Mononuclear cell (primary cell): ENCODE data around the gene ALLC. TPM values are rescaled to one million over a fixed set of nuclear protein-coding genes. Genes with fewer than 3 reads are reported as not detected.
"Not testable (repeated sequence)": the region's sequence is repeated elsewhere in the genome, so short reads cannot be mapped to it uniquely, and the experiment has no call there.

Experiments used
- H3K27me3 ChIP-seq: 2 replicates; pipeline ENCODE4 v1.6.0; 2011; ENCODE audit warnings: low read length, control low read depth; ENCODE audit not compliant: insufficient read depth
- H3K4me1 ChIP-seq: 2 replicates; pipeline ENCODE4 v1.5.1; 2011; ENCODE audit warnings: mild to moderate bottlenecking, low read length, control low read depth; ENCODE audit not compliant: insufficient read depth
- H3K4me3 ChIP-seq: 2 replicates; pipeline ENCODE4 v1.5.1; 2011; ENCODE audit warnings: mild to moderate bottlenecking, low read length, moderate library complexity
- H3K9me3 ChIP-seq: 2 replicates; pipeline ENCODE4 v1.5.1; 2011; ENCODE audit warnings: low read depth, mild to moderate bottlenecking, control low read depth, low read length
- total RNA-seq: library from RNA; depleted of rRNA; stranded (reverse); fragments of >200 nt; gene quantifications from one replicate; pipeline ENCODE4 v1.2.3, GENCODE V29; 2012

ALLC gene
- not detected for total RNA-seq

DNA sequence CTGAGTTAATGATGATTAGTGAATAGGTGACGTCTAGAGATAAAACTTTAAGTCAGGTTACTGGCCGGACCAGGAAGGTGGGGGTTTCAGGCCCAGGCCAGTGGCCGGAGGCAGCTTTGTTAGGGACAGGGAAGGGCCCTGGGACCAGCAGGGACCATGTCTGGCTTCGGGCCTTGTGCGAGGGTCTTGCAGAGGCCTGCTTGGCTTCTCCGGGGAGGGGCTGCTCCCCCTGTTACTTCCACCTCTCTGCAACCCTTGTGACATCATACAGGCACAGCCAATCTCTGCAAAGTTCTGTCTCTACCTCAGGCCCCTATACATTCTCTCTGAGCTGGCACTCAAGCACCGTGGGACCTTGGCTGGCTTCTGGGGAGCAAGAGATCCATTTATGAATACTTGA is at the start of gene ALLC:
Gene ALLC (plus strand): TSS at position 320 of the 400 bp plus-strand sequence. CDS start 12,958 bp downstream, outside the sequence.
- H3K27me3 ChIP-seq: no peaks in the 10 kb centered on the region
- no peaks in the 10 kb centered on the region for H3K4me1 ChIP-seq
- H3K4me3 ChIP-seq: no peak within 1 kb of the TSS
- H3K9me3 ChIP-seq: no peaks in the 10 kb centered on the region

GRCh38 chr2:3608373-3609278 is 49.4 kb upstream of the ALLC start:
- Histone ChIP-seq H3K4me1 (no peaks in the 10 kb centered on the region), H3K27me3 (no peaks in the 10 kb centered on the region), H3K9me3 (no peaks in the 10 kb centered on the region), H3K4me3 (no peak overlapping the region)

DNA sequence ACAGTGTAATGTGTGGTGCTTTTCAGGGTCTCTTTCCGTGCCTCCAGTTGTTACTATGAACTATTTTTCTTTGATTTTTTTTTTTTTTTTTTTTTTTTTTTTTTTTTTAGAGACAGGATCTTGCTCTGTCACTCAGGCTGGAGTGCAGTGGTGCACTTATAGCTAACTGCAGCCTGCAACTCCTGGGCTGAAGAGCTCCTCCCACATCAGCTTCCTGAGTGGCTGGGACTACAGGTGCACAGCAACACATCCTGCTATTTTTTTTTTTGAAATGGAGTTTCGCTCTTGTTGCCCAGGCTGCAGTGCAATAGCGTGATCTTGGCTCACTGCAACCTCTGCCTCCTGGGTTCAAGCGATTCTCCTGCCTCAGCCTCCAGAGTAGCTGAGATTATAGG is 48.7 kb upstream of the ALLC start:
- not testable (repeated sequence) for H3K27me3 ChIP-seq, H3K4me3 ChIP-seq, H3K4me1 ChIP-seq, H3K9me3 ChIP-seq

DNA sequence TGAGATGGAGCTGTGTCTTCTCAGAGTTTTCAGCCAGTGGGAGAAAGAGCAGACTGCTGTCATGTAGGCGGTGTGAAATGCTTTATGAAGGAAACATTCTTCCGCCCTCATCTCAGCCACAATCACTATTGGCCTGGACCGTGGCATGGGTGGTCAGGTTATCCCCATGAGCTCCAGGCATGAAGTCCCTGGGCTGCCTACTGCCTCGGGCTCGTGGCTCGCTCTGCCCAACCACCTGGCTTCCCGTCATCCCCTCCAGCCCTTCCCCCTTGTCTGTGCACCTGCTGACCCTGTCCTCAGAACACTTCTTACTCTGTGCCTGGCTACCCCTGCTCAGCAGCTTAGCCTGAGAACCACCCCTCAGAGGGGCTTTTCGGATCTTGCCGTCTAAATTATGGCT is 47.6 kb upstream of the ALLC start:
- Histone ChIP-seq H3K9me3 (no peaks in the 10 kb centered on the region), H3K27me3 (no peaks in the 10 kb centered on the region), H3K4me1 (no peaks in the 10 kb centered on the region), H3K4me3 (no peak overlapping the region)

DNA sequence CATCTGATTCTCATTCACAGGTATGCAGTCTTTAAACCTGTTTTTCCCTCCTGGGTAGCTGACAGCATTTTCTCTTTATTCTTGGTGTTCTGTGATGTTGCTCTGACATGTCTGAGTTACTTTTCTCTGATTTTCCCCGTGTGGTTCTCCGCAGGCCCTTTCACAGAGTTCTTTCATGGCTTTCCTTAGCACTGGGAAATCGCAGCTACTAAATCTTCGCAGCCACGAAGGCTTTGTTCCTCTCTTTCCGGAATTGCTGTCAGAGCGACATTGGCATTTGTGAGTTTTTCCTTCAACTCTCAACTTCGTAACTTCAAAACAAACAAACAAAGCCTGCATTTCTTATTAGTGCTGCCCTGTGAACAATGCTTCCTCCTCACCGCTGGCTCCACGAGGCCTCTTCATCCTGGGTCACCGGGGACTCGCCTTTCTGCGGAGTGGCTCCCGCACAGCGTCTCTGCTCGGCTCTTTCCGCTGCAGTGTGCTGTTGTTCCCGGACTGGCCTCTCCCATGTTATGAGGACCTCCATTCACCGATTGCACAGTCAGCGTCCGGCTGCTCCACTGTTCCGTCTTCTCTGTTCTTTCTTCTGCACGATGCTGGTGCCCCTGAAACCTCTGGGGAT is 47.0 kb upstream of the ALLC start:
- H3K4me3 ChIP-seq: no peak overlapping the region

DNA sequence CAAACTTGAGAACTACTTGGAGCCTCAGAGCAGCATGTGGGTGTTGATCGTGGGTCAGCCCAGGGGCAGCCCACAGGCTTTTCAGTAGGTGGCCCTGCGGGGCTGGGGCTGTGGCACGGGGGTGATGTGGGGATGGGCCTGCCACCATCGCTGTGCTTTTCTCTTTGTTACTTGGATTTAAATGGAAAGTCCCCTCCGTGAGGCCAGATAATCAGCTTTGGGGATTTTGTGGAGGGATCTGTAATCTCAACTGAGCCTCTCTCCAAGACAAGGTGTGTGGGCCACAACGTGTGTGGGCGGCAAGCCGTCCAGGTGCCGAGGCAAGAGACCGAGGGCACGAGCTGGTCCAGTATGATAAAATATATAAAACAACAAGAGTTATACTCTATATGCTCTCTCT is 46.4 kb upstream of the ALLC start:
- no peaks in the 10 kb centered on the region for H3K27me3 ChIP-seq
- H3K9me3 ChIP-seq: no peaks in the 10 kb centered on the region
- no peaks in the 10 kb centered on the region for H3K4me1 ChIP-seq
- H3K4me3 ChIP-seq: no peak overlapping the region

More for the DNA sequence above, 47.0 kb upstream of the ALLC start:
- no peaks in the 10 kb centered on the region for H3K27me3 ChIP-seq
- H3K9me3 ChIP-seq: no peaks in the 10 kb centered on the region
- H3K4me1 ChIP-seq: no peaks in the 10 kb centered on the region

- H3K4me1 ChIP-seq: no peaks in the 10 kb centered on the region
- H3K4me3 ChIP-seq: no peak overlapping the region
- no peaks in the 10 kb centered on the region for H3K27me3 ChIP-seq
- no peaks in the 10 kb centered on the region for H3K9me3 ChIP-seq
These were observed 45.1 kb upstream of the ALLC start for GRCh38 chr2:3612639-3613523.

DNA sequence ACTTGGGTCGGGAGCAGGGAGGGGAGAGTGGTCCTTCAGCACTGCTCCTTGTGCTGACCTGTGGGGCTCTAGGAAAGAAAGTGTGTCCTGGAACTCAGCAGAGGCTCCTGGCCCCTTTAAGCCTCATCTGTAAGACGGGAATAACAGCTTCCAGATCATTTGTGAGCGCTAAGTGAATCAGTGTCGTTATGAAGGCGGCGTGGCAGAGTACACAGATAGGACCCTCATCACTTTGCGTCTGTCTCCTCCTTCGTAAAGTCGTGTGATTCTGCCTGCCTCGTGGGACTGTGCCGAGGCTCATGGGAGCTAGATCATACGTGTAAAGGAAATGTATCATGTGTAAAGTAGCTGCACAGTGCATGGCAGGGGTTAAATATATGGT is 44.5 kb upstream of the ALLC start:
- Histone ChIP-seq H3K4me1 (no peaks in the 10 kb centered on the region), H3K9me3 (no peaks in the 10 kb centered on the region), H3K4me3 (no peak overlapping the region), H3K27me3 (no peaks in the 10 kb centered on the region)

GRCh38 chr2:3614743-3615142 is 43.3 kb upstream of the ALLC start:
- not testable (repeated sequence) for H3K9me3 ChIP-seq, H3K4me3 ChIP-seq, H3K27me3 ChIP-seq, H3K4me1 ChIP-seq

DNA sequence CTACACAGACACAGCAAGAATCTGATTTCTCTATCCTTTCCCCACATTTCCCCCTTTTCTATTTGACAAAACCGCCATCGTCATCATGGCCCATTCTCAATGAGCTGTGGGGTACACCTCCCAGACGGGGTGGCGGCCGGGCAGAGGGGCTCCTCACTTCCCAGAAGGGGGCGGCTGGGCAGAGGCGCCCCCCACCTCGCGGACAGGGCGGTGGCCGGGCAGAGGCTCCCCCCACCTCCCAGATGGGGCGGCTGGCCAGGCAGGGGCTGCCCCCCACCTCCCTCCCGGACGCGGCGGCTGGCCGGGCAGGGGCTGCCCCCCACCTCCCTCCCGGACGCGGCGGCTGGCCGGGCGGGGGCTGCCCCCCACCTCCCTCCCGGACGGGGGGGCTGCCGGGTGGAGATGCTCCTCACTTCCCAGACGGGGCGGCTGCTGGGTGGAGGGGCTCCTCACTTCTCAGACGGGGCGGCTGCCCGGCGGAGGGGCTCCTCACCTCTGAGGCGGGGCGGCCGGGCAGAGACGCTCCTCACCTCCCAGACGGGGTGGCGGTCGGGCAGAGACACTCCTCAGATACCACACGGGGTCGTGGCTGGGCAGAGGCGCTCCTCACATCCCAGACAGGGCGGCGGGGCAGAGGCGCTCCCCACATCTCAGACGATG is 42.3 kb upstream of the ALLC start:
- H3K4me3 ChIP-seq, H3K4me1 ChIP-seq, H3K27me3 ChIP-seq, H3K9me3 ChIP-seq: not testable (repeated sequence)

GRCh38 chr2:3616435-3617197 is 41.4 kb upstream of the ALLC start:
- not testable (repeated sequence) for H3K9me3 ChIP-seq, H3K27me3 ChIP-seq, H3K4me1 ChIP-seq, H3K4me3 ChIP-seq

DNA sequence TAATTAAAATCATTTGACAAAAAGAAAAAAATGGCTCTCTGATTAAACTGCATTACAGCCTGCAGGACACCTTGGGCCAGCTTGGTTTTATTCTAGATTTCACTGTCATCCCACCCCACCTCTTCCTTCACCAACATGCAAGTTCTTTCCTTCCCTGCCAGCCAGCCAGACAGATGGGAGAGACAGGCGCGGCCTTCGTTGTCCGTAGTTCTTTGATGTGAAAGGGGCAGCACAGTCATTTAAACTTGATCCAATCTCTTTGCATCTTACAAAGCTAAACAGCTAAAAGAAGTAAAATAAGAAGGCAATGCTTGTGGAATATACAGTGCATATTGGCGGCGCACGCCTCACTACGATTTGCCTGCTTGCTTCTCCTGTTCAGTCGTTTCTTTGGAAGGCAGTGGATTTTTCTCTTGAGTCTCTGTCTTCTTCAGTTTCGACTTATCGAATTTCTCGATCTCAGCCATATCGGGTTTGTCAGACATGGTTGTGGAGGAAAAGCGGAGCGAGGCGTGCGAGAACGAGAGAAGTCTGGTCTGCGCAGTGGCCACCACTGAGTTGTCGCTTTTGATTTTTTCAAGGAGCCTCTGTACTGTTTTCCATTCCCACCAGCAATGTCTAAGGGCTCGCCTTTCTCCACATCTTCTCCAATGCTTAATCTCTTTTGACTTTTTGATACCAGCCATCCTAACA is 40.7 kb upstream of the ALLC start:
- no peaks in the 10 kb centered on the region for H3K27me3 ChIP-seq
- no peak overlapping the region for H3K4me3 ChIP-seq
- no peaks in the 10 kb centered on the region for H3K9me3 ChIP-seq
- no peaks in the 10 kb centered on the region for H3K4me1 ChIP-seq

GRCh38 chr2:3618367-3618766 is 39.6 kb upstream of the ALLC start:
- Histone ChIP-seq H3K4me1 (no peaks in the 10 kb centered on the region), H3K27me3 (no peaks in the 10 kb centered on the region), H3K9me3 (no peaks in the 10 kb centered on the region), H3K4me3 (no peak overlapping the region)

DNA sequence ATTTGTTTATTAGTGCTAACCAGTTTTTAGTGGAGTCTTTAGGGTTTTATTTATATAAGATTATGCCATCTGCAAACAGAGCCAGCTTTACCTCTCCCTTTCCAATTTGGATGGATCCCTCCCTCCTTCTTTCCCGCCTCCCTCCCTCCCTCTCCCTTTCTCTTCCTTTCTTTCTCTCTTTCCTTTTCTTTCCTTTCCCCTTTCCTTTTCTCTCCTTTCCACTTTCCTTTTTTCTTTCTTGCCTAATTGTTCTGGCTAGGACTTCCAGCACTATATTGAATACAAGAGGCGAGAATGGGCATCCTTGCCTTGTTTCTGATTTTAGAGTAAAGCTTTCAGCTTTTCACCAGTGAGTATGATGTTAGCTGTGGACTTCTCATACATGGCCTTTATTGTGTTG is 39.0 kb upstream of the ALLC start:
- no peaks in the 10 kb centered on the region for H3K27me3 ChIP-seq
- no peak overlapping the region for H3K4me3 ChIP-seq
- no peaks in the 10 kb centered on the region for H3K9me3 ChIP-seq
- H3K4me1 ChIP-seq: no peaks in the 10 kb centered on the region
